B cell (primary cell): ENCODE data around the gene BARHL2. TPM values are rescaled to one million over a fixed set of nuclear protein-coding genes. Genes with fewer than 3 reads are reported as not detected.

Experiments
- ATAC-seq: fragments of 200-7000 bp; cut with Tn5 transposase; one replicate; pipeline ENCODE4 v1.10.0; 2021; ENCODE audit warnings: low read depth, mild to moderate bottlenecking, moderate number of reproducible peaks, moderate library complexity
- CTCF ChIA-PET: fragments of 350-600 bp; sonication (Branson Sonifier 250); formaldehyde crosslinking; loops from one replicate; lab custom pipeline; 2021; ENCODE audit warnings: antibody characterized with exemption, inconsistent platforms; lab: Charles Lee
- POLR2A ChIA-PET: fragments of 350-600 bp; sonication (Branson Sonifier 250); formaldehyde crosslinking; loops from one replicate; lab custom pipeline; 2021; ENCODE audit warnings: antibody characterized with exemption; lab: Charles Lee
- DNase-seq: peaks from one replicate; pipeline ENCODE4 v3.0.0; 2013
- H2AFZ ChIP-seq: 2 replicates; pipeline ENCODE4 v1.6.1; 2012; ENCODE audit warnings: mild to moderate bottlenecking, low read depth, low read length; ENCODE audit not compliant: insufficient read depth, poor library complexity, severe bottlenecking
- H3K27ac ChIP-seq, 2 donors: 1 replicate in 1 of 2; 2 replicates in 1 of 2; pipeline ENCODE4 v1.5.1; 2012 to 2013; ENCODE audit warnings: low read length in 2 of 2, mild to moderate bottlenecking in 2 of 2, moderate library complexity in 1 of 2
- H3K27me3 ChIP-seq, 4 experiments: fragments of 200-600 bp in 1 of 4; sonication (generic) in 1 of 4; replicated peaks in 1 of 4; 1 replicate in 2 of 4; 2 replicates in 2 of 4; pipeline versions ENCODE4 v1.6.1 to v1.7.0; 2013 to 2016; ENCODE audit warnings: low read length in 3 of 4, mild to moderate bottlenecking in 2 of 4, mixed read lengths in 1 of 4, moderate library complexity in 1 of 4; ENCODE audit not compliant: insufficient read depth in 4 of 4, control insufficient read depth in 3 of 4; ENCODE audit errors: control extremely low read depth in 1 of 4
- H3K36me3 ChIP-seq, 2 experiments: replicated peaks in 1 of 2; 1 replicate in 1 of 2; 2 replicates in 1 of 2; pipeline versions ENCODE4 v1.6.1 to v1.7.1; 2013; ENCODE audit warnings: low read length in 1 of 2; ENCODE audit not compliant: insufficient read depth in 2 of 2, control insufficient read depth in 1 of 2; ENCODE audit errors: control extremely low read depth in 1 of 2, extremely low read depth in 1 of 2
- H3K4me1 ChIP-seq, 2 donors: fragments of 200-600 bp in 1 of 2; sonication (generic) in 1 of 2; 1 replicate in 1 of 2; 2 replicates in 1 of 2; pipeline versions ENCODE4 v1.5.1 to v1.6.1; 2013 to 2017; ENCODE audit warnings: low read length in 2 of 2; ENCODE audit not compliant: control insufficient read depth in 2 of 2, insufficient read depth in 2 of 2
- H3K4me2 ChIP-seq: replicated peaks from 2 replicates; pipeline ENCODE3; 2012; ENCODE audit warnings: mild to moderate bottlenecking, low read depth, low read length; ENCODE audit not compliant: poor library complexity, severe bottlenecking
- H3K4me3 ChIP-seq, 5 experiments: fragments of 200-600 bp in 1 of 5; sonication (generic) in 1 of 5; 1 replicate in 3 of 5; 2 replicates in 2 of 5; pipeline versions ENCODE4 v1.5.1 to v1.7.0; 2011 to 2016; ENCODE audit warnings: low read length in 4 of 5, mild to moderate bottlenecking in 4 of 5, low read depth in 2 of 5, control low read depth in 1 of 5, moderate library complexity in 1 of 5; ENCODE audit not compliant: insufficient read depth in 1 of 5; ENCODE audit errors: control extremely low read depth in 1 of 5, extremely low read depth in 1 of 5
- H3K79me2 ChIP-seq: fragments of 200-600 bp; sonication (generic); one replicate; pipeline ENCODE4 v1.6.0; 2016; ENCODE audit warnings: low read length; ENCODE audit not compliant: control insufficient read depth, insufficient read depth
- H3K9ac ChIP-seq: fragments of 200-600 bp; sonication (generic); 2 replicates; pipeline ENCODE4 v1.6.1; 2017; ENCODE audit warnings: mild to moderate bottlenecking, low read length, moderate library complexity
- H3K9me3 ChIP-seq, 3 donors: one replicate each; pipeline versions ENCODE4 v1.6.1 to v1.7.1; 2013; ENCODE audit warnings: low read length in 2 of 3; ENCODE audit not compliant: control insufficient read depth in 2 of 3, insufficient read depth in 1 of 3; ENCODE audit errors: control extremely low read depth in 1 of 3
- H4K20me1 ChIP-seq: 2 replicates; pipeline ENCODE4 v1.6.0; 2012; ENCODE audit warnings: mild to moderate bottlenecking, low read length; ENCODE audit not compliant: insufficient read depth, control insufficient read depth, poor library complexity, severe bottlenecking
- H3K27ac Mint-ChIP-seq: one replicate; pipeline ENCODE4 v1.8.0; 2021; ENCODE audit warnings: mixed read lengths
- H3K27me3 Mint-ChIP-seq: one replicate; pipeline ENCODE4 v1.8.0; 2021; ENCODE audit warnings: mixed read lengths
- H3K4me1 Mint-ChIP-seq: one replicate; pipeline ENCODE4 v1.8.0; 2021; ENCODE audit warnings: mixed read lengths
- H3K4me3 Mint-ChIP-seq: one replicate; pipeline ENCODE4 v1.8.0; 2021; ENCODE audit warnings: mixed read lengths
- H3K9me3 Mint-ChIP-seq: one replicate; pipeline ENCODE4 v1.8.0; 2022; ENCODE audit warnings: mixed read lengths; ENCODE audit not compliant: insufficient read depth
- CTCF ChIP-seq: fragments of 200-600 bp; IDR thresholded peaks from one replicate; pipeline ENCODE4 v1.8.0; 2022; ENCODE audit warnings: antibody characterized with exemption, mild to moderate bottlenecking
- EZH2 ChIP-seq: IDR thresholded peaks from 2 replicates; pipeline ENCODE4 v1.6.1; 2012; ENCODE audit warnings: borderline replicate concordance, low read depth, mild to moderate bottlenecking, moderate library complexity, low read length; ENCODE audit not compliant: insufficient read depth, poor library complexity, severe bottlenecking
- WGBS: methylation state at CpG from one replicate; pipeline ENCODE4 v1.1.5; 2013; ENCODE audit warnings: missing lambda C conversion rate; ENCODE audit not compliant: insufficient coverage; 5-methylcytosine and 5-hydroxymethylcytosine counted together
- intact Hi-C: fragments of 100-400 bp; cut with micrococcal nuclease; formaldehyde crosslinking; loops from one replicate; pipeline ENCODE4 v1.10.0; 2022
- polyA plus RNA-seq: library from polyadenylated mRNA; depleted of rRNA; stranded (reverse); fragments of >200 nt; gene quantifications from 2 replicates; pipeline ENCODE4 v1.2.3, GENCODE V29; 2012
- total RNA-seq, 2 donors: library from RNA; stranded (reverse); fragments of 120-200 nt in 1 of 2; gene quantifications; 1 replicate in 1 of 2; 2 replicates in 1 of 2; pipeline versions ENCODE4 v1.2.3 to v1.2.4, GENCODE V29; 2013 to 2022

The BARHL2 gene
- total and polyA plus RNA-seq, 2 donors (not counting 1 experiment from before 2014, with no cell fraction given): not detected

DNA sequence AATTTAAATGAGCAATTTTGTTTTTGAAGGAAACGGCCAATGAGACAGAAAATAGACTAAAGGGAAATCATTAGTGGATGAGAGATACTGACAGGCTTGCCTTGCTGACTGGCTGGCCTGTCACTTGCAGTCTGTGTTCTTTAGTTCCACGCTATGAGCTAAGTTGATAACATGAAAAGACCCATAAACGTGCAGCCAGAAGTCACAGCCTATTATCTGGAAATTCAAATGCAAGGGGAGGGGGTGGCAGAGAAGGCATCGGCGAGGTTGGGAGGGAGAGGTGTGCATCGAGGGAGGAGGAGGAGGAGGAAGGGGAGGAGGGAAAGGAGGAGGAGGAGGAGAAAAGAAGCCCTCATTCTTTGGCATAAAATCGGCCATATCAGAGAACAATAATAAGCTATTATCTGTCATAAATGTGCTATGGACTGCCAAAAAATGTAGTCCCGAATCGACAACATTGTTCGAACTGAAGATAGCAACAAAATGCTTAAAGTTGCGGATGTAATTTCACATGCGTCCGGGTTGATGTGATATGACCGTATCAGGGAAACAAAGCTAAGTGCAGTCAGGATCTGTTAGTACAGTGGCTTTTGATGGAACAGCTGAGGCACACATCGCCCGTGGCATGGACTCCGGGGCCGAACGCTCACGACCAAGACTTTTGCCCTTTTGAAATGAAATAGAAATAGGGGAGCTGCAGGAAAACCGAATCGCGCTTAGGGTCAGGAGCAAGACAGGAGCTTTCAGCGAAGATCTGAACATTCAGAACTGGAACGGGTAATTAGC is 11.6 kb upstream of the BARHL2 start:
- ChIA-PET POLR2A (interaction anchor here (0.6 kb wide), 1 partner anchor 13 kb away, joined by 3 read pairs; no protein-coding TSS in a partner anchor), CTCF (interaction anchor here (1.5 kb wide), 1 partner anchor 436 kb away, joined by 3 read pairs; no protein-coding TSS in a partner anchor)
- Histone ChIP-seq H4K20me1 (no peaks in the 10 kb centered on the region), H3K79me2 (no peaks in the 10 kb centered on the region), H3K4me3 (no peak overlapping the region), H2AFZ (no peak overlapping the region), H3K4me2 (peak overlapping the region; percentile 70), H3K36me3 (no peaks in the 10 kb centered on the region), H3K9me3 (peaks cover 1 to 56% (median 34%) of the 10 kb centered on the region in 3 donors), H3K27me3 (peaks cover 0 to 90% (median 85%) of the 10 kb centered on the region in 4 experiments), H3K9ac (no peak overlapping the region), H3K27ac (no peak overlapping the region), H3K4me1 (peaks cover 44 to 68% of the 10 kb centered on the region in 2 donors)
- H3K27ac Mint-ChIP-seq: no peak overlapping the region
- intact Hi-C loops: loop anchor here (2.0 to 10.0 kb wide), 2 partner anchors 112 to 236 kb away; no protein-coding TSS in a partner anchor
- ATAC-seq: no peak
- DNase-seq: no peak
- TF ChIP-seq CTCF (no peak), EZH2 (no peak)
- H3K4me1 Mint-ChIP-seq: peaks cover 45% of the 10 kb centered on the region
- H3K27me3 Mint-ChIP-seq: peaks cover 86% of the 10 kb centered on the region
- peaks cover 2% of the 10 kb centered on the region for H3K9me3 Mint-ChIP-seq
- WGBS: 16% methylated on average over 16 of the region's 25 CpGs
- H3K4me3 Mint-ChIP-seq: peak overlapping the region; percentile 35
